Mesenteric fat pad (tissue), 1 donor: Measurements from ENCODE around the gene GAB3. TPM values are rescaled to one million over a fixed set of nuclear protein-coding genes. Genes with fewer than 3 reads are reported as not detected.

Experiments
- DNase-seq: peaks from one replicate; pipeline ENCODE4 v3.0.0-alpha.2; 2020; ENCODE audit warnings: low spot score
- long read RNA-seq: library from polyadenylated mRNA; unstranded; transcript quantifications from one replicate; pipeline ENCODE4 v2.0.0, GENCODE V29; 2020
- total RNA-seq: library from RNA; stranded (reverse); fragmentation: NEBNext Ultra II Directional; extraction: Animal tissue kit (Norgen Biotek cat#: 25700); gene quantifications from one replicate; pipeline ENCODE4 v1.2.1, GENCODE V29; 2021
- donor health status: DM: yes; HTN: yes; CAD: no.

The GAB3 gene, protein sequence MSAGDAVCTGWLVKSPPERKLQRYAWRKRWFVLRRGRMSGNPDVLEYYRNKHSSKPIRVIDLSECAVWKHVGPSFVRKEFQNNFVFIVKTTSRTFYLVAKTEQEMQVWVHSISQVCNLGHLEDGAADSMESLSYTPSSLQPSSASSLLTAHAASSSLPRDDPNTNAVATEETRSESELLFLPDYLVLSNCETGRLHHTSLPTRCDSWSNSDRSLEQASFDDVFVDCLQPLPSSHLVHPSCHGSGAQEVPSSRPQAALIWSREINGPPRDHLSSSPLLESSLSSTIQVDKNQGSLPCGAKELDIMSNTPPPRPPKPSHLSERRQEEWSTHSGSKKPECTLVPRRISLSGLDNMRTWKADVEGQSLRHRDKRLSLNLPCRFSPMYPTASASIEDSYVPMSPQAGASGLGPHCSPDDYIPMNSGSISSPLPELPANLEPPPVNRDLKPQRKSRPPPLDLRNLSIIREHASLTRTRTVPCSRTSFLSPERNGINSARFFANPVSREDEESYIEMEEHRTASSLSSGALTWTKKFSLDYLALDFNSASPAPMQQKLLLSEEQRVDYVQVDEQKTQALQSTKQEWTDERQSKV
- 13.7 TPM for total RNA-seq
- long read RNA-seq, partial matches to known transcripts: 1 of 12 reads
- long read RNA-seq, other reads (novel, unspliced or antisense): 11 of 12 reads

GRCh38 chrX:154750301-154751202 is at the start of gene GAB3:
Gene GAB3, minus strand, starts transcription at chrX:154751077. Its CDS starts 52 bp downstream, at chrX:154751025.
- DNase-seq: no peak

DNA sequence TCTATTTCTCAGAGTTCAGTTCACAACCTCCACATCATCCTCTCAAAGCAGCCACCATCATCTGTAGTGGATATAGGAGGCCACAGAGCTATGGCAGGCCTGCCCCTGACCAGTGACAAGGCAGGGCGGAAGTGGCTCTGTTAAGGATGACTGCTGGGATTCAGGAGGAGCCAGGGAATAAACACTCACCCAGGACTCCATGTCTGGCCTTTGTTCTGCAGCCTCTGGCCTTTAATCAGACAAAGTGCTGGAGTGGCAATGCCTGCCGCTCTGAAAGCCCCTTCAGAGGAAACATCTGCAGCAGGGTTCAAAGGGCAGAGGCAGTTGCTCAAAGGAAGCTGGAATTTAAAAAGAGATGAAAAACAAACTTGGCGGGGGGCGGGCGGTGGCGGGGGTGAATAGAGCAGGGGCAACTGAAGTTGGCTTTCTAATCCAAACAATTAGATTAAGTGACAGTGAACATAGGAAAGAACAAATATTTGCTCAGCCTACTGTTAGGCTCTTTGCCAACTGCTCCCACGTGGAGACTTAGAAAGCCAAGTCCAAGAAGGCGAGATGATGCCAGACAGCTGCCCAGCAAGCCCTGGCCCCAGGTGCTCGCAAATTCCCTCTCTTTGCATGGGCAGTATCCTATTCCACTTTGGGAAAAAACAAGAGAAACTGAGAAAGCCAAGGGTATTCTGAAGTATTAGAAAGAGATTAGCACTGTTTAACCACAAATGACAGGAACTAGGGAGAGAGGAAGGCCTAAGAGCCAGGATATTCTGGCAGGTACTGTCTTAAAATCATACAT is 48.9 kb upstream of the GAB3 start:
- no peak for DNase-seq

DNA sequence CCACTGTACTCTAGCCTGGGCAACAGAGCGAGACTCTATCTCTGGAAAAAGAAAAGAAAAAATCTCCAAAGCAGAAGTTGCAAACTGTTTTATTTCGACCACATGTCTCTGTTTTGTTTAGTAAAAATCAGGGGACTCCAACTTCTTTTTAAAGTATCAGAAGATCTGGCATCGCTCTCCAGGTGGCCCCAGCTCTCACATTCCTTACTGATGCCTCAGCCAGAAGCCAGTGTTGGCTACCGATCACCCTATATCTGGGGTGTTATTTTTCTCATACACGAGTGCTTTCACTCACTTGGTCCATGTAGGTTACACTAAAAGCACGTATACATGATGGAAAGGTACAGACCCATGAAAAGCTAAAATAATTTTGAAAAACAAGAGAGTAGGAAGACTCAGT is 46.1 kb upstream of the GAB3 start:
- no peak for DNase-seq

DNA sequence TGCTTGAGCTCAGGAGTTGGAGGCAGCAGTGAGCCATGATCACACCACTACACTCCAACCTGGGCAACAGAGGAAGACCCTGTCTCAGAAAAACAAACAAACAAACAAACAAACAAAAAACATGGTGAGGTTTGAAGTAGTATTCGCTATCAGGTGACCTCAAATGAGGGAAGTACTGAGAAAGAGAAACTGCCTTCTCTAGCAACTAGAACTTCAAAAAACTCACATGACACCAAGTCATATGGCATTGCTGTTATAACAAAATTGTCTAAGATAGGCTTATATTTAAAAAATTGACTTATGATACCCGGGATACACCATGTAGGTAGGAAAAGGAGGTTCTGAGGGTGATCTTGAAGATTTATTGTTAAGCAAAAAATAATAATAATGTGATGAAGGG is 44.1 kb upstream of the GAB3 start:
- DNase-seq: no peak

DNA sequence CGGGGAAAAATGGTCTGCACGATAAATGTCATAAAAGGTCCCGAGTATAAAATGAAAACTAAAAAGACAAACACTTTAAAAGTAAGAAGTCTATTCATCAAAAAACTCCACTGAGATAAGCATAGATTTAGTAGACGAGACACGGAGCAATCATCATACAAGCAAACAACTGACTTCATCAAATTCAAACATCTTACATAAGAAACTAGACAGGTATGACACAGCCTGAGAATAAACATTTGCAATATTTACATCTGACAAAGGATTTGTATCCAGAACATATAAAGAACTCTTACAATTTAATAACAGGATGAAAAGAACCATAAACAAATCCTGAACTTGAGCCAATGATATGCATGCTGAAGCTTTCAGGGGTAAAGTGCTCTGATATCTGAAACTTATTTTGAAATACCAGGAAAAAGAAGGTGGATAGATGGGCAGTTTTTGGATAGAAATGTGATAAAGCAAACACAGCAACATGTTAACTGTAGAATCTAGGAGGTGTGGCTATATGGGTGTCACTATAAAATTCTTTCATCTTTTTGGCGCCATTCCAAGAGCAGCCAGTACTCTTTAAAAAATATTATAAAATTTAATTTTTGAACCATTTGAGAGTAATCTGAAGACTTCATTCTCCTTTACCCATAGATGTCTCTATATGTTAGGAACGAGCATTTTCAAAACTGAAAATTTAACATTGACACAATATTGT is 42.4 kb upstream of the GAB3 start:
- DNase-seq: no peak

GRCh38 chrX:154791939-154792338 is 41.1 kb upstream of the GAB3 start:
- DNase-seq: no peak

DNA sequence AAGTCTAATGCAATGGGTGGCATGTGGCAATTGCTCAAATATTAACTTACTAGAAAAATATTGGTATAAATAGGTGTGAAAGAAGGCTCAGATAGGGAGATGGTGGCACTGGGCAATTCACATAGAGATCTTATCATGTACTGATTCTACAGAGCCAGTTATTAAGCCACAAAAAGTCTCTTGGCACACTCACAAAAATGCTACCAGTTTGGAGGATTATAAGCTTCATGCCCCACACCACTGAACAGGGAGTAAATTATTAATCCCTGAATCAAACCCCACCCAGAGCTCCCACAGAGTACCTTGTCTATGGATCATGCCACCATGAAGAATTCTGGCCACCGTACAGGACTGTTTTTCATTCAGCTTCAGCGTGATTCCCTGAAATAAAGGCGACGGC is 40.6 kb upstream of the GAB3 start:
- no peak for DNase-seq

GRCh38 chrX:154785716-154786115 is 34.8 kb upstream of the GAB3 start:
- DNase-seq: no peak

DNA sequence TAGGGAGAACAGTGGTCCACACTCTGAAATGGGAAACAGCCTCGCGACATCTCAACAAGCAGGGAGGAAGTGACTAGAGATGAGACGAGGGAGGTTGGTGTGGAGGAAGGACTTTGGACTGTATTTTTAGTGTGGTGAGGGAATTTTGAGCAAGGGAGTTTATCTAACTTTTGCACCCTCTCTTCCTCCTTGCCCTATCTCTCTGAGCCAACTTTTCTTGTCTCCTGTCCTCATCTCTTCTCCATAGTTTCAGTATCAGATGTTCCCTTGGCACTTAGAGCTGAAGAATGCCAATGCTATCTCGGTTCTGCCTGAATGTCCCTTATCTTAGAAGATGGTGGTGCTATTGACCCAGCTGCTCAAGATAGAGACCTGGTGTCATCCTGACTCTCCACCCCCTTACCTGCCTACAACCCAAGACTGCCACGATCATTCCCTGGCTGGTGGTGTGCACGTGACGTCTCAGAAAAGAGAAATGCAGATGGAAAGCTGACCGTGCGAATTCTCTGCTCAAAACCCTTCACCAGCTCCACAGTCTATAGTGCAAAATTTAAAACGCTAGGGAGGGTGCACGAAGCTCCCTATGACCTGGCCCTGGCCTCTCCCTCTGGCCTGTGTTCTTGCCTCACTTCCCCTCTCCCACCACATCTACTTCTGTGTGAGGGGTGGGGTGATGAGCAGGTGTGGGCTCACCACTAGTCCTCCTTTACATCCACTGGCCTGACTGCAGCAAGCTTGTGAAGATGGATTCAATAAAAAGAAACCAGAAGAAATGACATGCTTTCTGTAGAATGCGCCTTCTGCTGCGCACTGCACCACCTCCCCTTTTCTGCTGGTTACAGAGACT is 33.5 kb upstream of the GAB3 start:
- DNase-seq: no peak

- DNase-seq: no peak
Measured at GRCh38 chrX:154780968-154781367, 30.1 kb upstream of the GAB3 start.

- no peak for DNase-seq
Measured at GRCh38 chrX:154779261-154779660, 28.4 kb upstream of the GAB3 start.

DNA sequence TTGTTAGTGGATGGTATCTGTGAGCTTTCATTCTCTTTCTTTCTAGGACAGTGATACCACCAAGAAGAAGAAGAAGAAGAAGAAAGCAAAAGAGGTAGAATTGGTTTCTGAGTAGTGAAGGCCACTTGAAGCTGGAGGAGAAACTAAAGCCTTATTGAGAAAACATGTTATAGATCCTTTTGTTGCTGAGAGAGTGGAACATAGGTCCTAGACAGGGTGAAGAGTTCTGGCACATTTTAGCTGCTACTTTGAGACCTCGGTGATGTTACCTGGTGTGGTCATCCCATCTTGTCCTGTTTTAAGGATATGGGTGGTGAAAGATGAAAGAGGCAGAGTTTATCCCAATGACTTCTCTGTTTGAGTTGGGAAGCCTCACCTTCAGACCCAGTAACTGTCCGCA is 25.9 kb upstream of the GAB3 start:
- no peak for DNase-seq

DNA sequence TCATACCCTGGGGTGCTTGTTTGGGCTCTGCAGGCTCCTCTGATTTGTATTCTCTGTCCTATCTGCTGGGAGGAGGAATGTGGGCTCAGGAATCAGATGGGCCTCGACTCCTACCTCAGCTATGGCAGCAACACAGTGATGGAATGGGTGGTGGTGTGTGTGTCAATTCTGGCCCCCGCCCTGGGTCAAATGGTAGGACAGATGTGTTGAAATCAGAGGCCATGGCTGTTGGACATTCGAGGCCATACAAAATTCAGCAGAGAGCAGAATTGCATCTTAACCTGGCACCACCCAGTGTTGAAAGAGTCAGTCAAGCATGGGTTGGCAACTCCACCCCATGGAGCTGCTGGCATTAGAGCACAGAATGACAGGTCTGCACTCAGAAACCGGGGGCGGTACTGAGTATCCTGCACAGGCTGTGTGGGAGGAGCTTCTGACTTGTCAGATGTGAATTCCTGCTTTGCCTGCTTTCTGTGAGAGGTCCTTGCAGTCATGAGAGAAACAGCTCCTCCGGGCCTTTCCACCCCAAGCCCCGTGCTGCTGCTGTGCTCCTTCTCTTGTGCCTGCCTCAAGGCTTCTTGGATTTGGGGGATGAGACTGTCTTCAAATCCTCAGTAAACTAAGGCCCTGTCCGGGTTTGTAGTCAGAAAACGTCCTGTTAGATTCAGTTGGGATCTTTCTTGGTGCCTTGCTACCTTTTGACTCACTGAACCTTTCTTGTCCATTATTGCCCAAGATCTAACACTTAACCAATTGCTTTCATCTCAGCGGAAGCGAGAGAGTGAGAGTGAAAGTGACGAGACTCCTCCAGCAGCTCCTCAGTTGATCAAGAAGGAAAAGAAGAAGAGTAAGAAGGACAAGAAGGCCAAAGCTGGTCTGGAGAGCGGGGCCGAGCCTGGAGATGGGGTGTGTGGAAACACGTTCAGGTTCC is 24.8 kb upstream of the GAB3 start:
- no peak for DNase-seq

DNA sequence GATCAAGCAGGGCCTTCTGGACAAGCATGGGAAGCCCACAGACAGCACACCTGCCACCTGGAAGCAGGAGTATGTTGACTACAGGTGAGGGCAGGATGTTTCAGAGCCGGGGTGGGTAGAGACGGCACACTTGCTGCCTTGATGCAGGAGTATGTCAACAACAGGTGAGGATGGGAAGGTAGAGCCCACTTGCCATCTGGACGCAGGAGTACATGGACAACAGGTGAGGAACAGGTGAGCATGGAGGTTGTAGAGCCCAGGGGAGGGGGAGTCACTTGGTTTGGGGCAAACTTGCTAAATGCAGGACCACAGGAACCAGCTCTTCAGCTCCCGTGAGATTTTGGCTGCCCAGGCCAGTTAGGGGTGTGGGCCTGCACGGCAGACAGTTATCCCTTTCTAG is 23.7 kb upstream of the GAB3 start:
- no peak for DNase-seq

- DNase-seq: peak; percentile 98
Measured at GRCh38 chrX:154762537-154763296, 11.8 kb upstream of the GAB3 start, which contains the start of gene DKC1. Gene DKC1, plus strand, starts transcription at chrX:154762864. Its CDS starts 102 bp downstream, at chrX:154762966.

DNA sequence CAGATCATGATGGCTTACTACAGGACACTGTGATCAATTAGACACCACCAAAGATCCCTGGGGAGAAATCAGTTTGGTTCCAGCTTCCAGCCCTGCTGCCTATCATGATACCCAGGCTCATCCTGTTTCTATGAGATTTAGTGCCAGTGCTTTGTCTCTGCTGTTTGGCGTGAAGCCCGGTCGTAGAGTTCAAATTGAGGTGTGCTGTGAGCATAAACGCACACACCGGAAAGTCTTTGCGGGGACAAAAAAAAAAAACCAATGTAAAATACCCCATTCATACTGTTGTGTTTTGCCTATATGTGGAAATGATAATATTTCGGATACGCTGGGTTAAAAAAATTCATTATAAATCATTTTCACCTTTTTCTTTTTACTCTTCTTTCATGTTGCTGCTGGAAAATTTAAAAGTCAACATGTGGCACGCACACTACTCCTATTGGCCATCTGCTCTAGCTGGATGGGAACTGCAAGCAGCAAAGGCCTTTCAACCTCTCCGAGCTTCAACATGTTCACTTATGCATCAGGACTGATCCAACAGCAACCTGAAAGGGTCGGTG is 11.2 kb upstream of the GAB3 start:
- DNase-seq: no peak

GRCh38 chrX:154758696-154759095 is 7.8 kb upstream of the GAB3 start:
- no peak for DNase-seq
